ENCODE data around the gene KRTAP10-12. TPM values are rescaled to one million over a fixed set of nuclear protein-coding genes. Genes with fewer than 3 reads are reported as not detected.

Gene KRTAP10-12
- total RNA-seq, 1 experiment from 2014 or later, result not detected

GRCh38 chr21:44708213-44708865 is 11.4 kb downstream of the KRTAP10-12 start:
- no peak for DNase-seq (ENCODE audit: low spot score)
- in situ Hi-C loops (cut with HindIII; ENCODE audit: low sequenced_read_pairs), result no loop called here

- in situ Hi-C loops (cut with HindIII; ENCODE audit: low sequenced_read_pairs), result no loop called here
- no peak for DNase-seq (ENCODE audit: low spot score)
Observed at GRCh38 chr21:44708866-44709425, 12.0 kb downstream of the KRTAP10-12 start.

GRCh38 chr21:44709426-44710293 is 12.7 kb downstream of the KRTAP10-12 start:
- DNase-seq (ENCODE audit: low spot score), result no peak
- in situ Hi-C loops (cut with HindIII; ENCODE audit: low sequenced_read_pairs), result no loop called here

- no peak for DNase-seq (ENCODE audit: low spot score)
- in situ Hi-C loops (cut with HindIII; ENCODE audit: low sequenced_read_pairs), result no loop called here
Observed at GRCh38 chr21:44710294-44710665, 13.3 kb downstream of the KRTAP10-12 start.

- no peak for DNase-seq (ENCODE audit: low spot score)
- in situ Hi-C loops (cut with HindIII; ENCODE audit: low sequenced_read_pairs), result no loop called here
Observed at GRCh38 chr21:44710756-44711326, 13.9 kb downstream of the KRTAP10-12 start.

- in situ Hi-C loops (cut with HindIII; ENCODE audit: low sequenced_read_pairs), result no loop called here
- no peak for DNase-seq (ENCODE audit: low spot score)
Observed at GRCh38 chr21:44711327-44712202, 14.6 kb downstream of the KRTAP10-12 start, which contains the start of gene TSPEAR. Gene TSPEAR, minus strand, starts transcription at chr21:44711572. Its CDS starts 58 bp downstream, at chr21:44711514.

- in situ Hi-C loops (cut with HindIII; ENCODE audit: low sequenced_read_pairs), result no loop called here
Observed at GRCh38 chr21:44712203-44713028, 15.4 kb downstream of the KRTAP10-12 start.

GRCh38 chr21:44713130-44713529 is 16.2 kb downstream of the KRTAP10-12 start:
- DNase-seq (ENCODE audit: low spot score), result no peak
- in situ Hi-C loops (cut with HindIII; ENCODE audit: low sequenced_read_pairs), result no loop called here

More at GRCh38 chr21:44712203-44713028, 15.4 kb downstream of the KRTAP10-12 start:
- DNase-seq (ENCODE audit: low spot score), result no peak

GRCh38 chr21:44713846-44714245 is 16.9 kb downstream of the KRTAP10-12 start:
- no peak for DNase-seq (ENCODE audit: low spot score)
- in situ Hi-C loops (cut with HindIII; ENCODE audit: low sequenced_read_pairs), result no loop called here

GRCh38 chr21:44714905-44715304 is 17.9 kb downstream of the KRTAP10-12 start:
- in situ Hi-C loops (cut with HindIII; ENCODE audit: low sequenced_read_pairs), result no loop called here
- no peak for DNase-seq (ENCODE audit: low spot score)

GRCh38 chr21:44716984-44717383 is 20.0 kb downstream of the KRTAP10-12 start:
- in situ Hi-C loops (cut with HindIII; ENCODE audit: low sequenced_read_pairs), result no loop called here
- DNase-seq (ENCODE audit: low spot score), result no peak

- DNase-seq (ENCODE audit: low spot score), result no peak
- in situ Hi-C loops (cut with HindIII; ENCODE audit: low sequenced_read_pairs), result no loop called here
Observed at GRCh38 chr21:44718093-44718492, 21.1 kb downstream of the KRTAP10-12 start.

GRCh38 chr21:44718571-44718970 is 21.6 kb downstream of the KRTAP10-12 start:
- DNase-seq (ENCODE audit: low spot score), result no peak
- in situ Hi-C loops (cut with HindIII; ENCODE audit: low sequenced_read_pairs), result no loop called here

- no peak for DNase-seq (ENCODE audit: low spot score)
- in situ Hi-C loops (cut with HindIII; ENCODE audit: low sequenced_read_pairs), result no loop called here
Observed at GRCh38 chr21:44720170-44720569, 23.2 kb downstream of the KRTAP10-12 start.

GRCh38 chr21:44722731-44723130 is 25.8 kb downstream of the KRTAP10-12 start:
- in situ Hi-C loops (cut with HindIII; ENCODE audit: low sequenced_read_pairs), result no loop called here
- no peak for DNase-seq (ENCODE audit: low spot score)

GRCh38 chr21:44723177-44724131 is 26.5 kb downstream of the KRTAP10-12 start:
- DNase-seq (ENCODE audit: low spot score), result no peak
- in situ Hi-C loops (cut with HindIII; ENCODE audit: low sequenced_read_pairs), result no loop called here

GRCh38 chr21:44724196-44724595 is 27.2 kb downstream of the KRTAP10-12 start:
- DNase-seq (ENCODE audit: low spot score), result no peak
- in situ Hi-C loops (cut with HindIII; ENCODE audit: low sequenced_read_pairs), result no loop called here

Data from G401 (cell line).